SKM-1 treated with dmso at 0.1 percent for 144 hours (cell line): ENCODE data around the gene IGF2R.
"Not testable (repeated sequence)": the region's sequence is repeated elsewhere in the genome, so short reads cannot be mapped to it uniquely, and the experiment has no call there.

Source experiments
- DNase-seq: peaks from one replicate; lab custom pipeline; 2025; ENCODE audit not compliant: unreplicated experiment; lab: John Stamatoyannopoulos, UW

Gene IGF2R

GRCh38 chr6:160071805-160072690, 103.2 kb downstream of the IGF2R start:
- no peak for DNase-seq

DNA sequence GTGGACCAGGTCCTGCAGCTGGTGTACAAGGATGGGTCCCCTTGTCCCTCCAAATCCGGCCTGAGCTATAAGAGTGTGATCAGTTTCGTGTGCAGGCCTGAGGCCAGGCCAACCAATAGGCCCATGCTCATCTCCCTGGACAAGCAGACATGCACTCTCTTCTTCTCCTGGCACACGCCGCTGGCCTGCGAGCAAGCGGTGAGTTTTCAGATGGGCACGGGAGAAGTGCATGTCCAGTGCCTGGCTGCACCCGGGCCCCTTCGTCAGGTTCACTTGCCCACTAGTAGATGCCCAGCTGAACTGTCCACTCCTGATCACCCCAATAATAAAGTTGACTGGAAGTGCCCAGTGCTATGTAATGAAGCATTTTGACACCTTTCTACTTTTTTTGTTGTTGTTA, 104.4 kb downstream of the IGF2R start:
- no peak for DNase-seq

DNA sequence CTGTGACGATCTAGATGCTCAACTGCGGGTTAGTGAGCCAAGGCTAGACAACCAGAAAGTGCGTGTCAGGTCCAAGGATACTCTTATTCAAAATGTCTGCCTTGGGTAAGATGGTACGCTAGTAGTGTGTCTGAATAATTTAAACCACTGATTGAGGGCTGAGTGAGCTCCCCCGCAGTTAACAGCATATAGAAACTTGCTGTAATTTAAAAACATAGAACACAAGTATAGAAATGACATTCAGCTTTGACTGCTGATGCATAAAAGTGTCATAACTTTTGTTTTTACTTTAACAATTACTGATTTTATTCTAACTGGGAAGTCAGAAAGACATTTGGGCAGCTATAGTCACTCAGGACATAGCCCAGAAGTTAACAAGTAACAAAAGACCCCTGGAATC, 107.1 kb downstream of the IGF2R start:
- DNase-seq: no peak

DNA sequence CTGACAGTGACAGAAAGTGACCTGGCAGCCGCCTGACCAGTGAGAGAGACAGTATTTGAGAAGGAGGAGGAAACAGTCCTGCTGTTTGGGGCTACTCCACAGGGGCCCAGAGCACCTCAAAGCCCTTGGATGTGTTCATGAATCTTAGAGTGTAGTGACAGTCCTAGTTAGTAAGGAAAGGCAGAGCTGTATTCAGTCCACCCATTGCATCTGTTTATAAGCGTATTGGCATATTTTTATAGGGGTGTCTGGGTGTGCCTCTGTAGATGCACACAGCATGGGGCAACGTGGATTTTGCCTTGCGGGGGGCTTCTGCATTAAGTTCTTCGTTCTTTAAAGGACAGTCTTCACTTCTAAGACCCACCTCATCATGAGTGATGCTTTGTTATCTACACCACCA, 108.1 kb downstream of the IGF2R start:
- no peak for DNase-seq

GRCh38 chr6:160077526-160077925, 108.6 kb downstream of the IGF2R start:
- no peak for DNase-seq

DNA sequence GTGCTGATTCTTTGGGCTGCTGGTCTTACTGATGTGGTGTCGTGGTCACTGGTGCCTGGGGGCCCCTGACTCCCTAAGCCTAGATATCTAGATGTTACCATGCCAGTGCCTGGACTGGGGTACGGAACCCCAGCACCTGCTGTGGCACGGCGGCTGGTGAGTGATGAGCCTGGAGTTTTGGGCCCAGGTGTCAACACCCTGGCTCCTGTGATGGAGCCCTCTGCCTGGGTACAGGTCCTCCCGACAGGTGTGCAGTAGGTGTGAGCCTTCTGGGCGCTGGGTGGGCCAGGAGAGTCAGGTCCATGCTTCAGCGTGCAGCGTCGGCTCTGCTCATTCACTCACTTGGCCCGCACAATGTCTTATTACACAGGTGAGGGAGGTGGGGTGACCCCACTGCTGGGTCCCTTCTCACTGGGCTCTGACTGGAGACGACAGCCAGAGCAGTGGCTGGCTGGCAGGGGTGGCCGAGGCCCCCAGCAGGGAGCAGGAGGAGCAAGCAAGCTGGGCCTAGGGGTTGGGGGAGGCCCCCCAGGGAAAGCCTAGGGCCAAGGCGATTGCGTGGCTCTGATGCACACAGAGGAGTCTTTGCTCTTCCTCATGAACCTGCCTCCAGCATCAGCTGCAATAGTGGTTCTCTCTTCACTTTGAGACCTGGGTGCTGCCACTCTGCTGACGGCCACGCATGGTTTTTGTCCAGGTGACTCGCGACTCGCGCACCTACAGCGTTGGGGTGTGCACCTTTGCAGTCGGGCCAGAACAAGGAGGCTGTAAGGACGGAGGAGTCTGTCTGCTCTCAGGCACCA, 110.2 kb downstream of the IGF2R start:
- no peak for DNase-seq

GRCh38 chr6:160079686-160080043, 110.8 kb downstream of the IGF2R start:
- DNase-seq: no peak

DNA sequence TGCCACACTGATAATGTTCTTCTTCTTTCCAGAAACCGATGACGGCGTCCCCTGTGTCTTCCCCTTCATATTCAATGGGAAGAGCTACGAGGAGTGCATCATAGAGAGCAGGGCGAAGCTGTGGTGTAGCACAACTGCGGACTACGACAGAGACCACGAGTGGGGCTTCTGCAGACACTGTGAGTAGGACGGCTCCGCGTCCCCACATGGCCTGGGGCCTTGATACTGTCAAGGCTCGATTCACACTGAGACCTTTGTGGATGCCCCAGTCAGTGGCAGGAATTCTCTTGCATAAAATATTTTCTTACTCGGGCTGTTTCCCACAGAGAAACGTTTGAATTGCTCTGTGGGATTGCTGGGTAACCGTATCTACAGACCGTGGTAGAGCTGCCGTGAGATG, 111.2 kb downstream of the IGF2R start:
- DNase-seq: no peak

DNA sequence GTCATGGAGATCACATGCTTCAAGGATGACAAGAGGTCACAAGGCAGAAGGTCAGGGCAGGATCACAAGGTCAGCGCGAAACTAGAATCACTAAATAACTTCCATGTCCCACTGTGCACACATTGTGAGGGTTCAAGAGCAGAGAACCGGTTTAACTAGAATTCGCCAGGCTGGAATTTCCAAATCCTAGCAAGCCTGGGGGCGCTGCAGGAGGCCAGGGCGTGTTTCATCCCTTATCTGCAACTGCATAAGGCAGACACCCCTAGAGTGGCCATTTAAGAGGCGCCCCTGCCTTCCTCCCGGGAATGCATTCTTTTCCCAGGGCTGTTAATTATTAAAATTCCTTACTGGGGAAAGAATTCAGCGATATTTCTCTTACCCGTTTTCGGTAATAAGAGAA, 112.5 kb downstream of the IGF2R start:
- no peak for DNase-seq

DNA sequence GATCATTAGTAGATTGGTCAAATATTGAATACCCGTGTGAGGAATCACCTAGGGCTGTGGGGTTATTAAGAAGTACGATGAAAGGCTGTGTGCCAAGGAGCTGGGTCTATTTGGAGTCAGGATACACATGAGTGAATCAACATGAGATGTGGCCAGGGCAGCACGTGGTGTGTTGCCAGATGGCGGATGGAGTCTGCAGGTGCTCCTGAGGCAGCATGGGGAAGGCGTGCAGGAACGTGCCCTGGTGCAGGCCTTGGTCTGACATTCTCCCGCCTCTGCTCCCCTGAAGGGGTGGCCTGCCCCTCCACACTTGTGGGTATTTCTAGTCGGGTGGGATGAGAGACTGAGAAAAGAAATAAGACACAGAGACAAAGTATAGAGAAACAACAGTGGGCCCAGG, 113.7 kb downstream of the IGF2R start:
- no peak for DNase-seq

GRCh38 chr6:160084198-160084776, 115.4 kb downstream of the IGF2R start:
- DNase-seq: no peak

GRCh38 chr6:160085226-160085625, 116.3 kb downstream of the IGF2R start:
- no peak for DNase-seq

DNA sequence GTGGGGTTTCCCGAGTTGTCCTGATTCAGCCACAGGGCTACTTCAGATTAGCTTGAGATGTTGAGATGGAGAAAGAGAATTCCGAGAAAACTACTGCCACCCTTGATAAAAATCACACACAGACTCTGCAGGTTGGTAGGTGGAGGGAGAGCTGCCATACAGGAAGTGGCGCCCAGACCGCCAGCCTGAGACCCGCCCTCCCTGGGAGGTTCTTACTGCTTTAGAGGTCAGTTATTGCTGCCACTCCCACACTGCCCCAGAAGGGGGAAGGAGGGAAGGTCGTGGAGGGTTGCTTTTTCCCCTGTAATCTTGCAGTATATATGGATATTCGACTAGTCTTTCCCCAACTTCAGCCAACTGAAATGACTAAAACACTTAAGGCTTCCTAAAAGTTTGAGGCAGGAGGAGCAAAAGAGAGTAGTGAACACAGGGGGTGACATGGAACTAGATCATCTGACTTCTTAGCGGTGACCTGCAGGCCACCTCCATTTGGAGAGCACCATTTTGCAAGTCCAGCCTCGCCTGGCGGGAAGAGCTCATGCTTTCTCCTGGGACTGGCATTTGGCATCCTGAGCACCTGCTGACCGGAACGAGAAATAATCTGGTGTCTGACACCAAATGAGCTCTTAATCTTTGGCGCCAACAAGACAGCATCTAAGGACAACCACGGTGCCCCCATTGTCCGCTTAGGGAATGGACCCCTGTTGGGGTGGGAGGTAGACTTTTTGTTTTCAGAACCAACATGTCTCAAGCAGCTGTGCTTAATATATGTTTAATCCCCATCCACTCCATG, 117.0 kb downstream of the IGF2R start:
- no peak for DNase-seq

DNA sequence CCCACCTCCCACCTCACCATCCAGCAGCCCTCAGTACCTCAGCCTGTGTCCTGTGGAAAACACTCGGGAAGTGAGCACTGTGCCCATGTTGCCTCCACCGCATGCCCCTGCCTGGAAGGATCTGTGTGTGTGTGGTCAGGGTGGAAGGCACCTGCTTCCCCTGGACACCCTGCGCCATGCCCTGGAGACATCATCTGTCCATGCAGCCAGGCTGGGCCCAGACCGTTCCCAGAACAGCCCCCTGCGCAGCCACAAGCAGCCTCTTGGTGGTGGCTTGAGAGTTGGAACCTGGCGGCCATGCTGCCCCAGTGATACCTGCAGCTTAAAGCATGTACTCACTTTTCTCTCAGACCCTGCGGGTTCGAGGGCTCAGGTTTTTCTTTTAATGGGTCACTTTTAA, 117.9 kb downstream of the IGF2R start:
- no peak for DNase-seq

- no peak for DNase-seq
Measured at GRCh38 chr6:160088069-160088783, 119.3 kb downstream of the IGF2R start.

DNA sequence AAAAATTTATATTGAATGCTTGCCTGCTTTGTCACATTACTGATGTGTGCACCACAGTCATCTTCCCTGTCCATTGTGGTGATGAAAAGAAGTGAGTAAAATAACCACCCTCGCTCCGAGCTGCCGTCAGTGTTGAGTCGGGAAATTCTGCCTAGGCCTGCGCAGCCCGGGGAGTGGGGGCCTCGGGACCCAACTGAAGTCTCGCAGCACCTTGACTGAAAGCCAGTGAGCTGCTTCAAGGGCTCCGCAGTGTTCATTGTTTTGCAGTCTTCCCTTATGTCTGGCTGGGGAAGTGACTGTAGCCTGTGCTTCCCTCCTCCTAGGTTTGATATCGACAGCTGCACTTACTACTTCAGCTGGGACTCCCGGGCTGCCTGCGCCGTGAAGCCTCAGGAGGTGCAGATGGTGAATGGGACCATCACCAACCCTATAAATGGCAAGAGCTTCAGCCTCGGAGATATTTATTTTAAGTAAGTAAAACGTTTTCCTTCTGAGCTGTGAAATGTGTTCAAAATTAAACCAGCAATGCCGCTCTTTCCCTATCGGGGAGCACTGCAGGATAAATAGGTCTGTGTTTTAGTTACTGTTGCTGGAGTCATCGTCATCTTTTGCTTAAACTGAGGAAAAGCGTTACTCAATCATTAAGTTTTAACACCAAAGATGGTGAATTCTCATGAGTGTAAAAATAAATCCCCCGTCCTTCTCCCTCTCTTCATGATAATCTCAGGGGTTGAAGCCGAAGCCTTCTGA, 120.1 kb downstream of the IGF2R start:
- no peak for DNase-seq

DNA sequence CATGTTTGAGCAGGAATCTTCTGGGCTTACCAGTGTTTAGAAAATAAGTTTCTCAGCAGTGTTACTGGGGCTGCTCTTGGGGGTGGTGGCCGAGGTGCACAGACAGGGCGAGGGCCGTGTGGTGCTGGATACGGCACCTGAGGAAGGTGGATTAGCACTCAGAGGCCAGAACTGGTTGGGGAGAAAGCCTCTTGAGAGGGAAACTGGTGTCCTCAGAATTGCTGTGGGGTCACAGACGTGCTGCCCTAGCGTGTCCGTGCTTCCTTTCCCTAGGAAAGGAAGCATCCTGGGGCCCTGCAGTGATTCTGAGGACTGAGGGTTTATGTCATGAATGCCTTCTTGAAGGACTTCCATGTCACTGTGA, 120.6 kb downstream of the IGF2R start:
- DNase-seq: no peak

- DNase-seq: not testable (repeated sequence)
Measured at GRCh38 chr6:160090442-160091239, 121.8 kb downstream of the IGF2R start.

DNA sequence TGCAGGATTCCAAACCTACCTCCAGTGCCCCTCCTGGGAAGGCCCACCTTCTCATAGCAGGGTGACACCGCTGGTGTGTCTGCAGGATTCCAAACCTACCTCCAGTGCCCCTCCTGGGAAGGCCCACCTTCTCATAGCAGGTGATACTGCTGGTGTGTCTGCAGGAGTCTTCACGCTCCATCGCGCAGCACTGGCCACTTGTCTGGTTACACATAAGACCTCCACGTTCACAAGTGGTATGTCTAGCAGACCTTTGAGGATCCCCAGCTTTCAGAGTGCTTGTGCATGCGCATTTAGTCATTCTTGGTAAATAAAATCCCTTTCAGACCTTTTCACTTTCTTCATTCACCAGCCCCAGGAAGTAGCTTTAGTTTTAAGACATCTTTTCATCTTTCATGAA, 123.3 kb downstream of the IGF2R start:
- DNase-seq: not testable (repeated sequence)
